HepG2 (cell line): ENCODE measurements around the gene PTPA. TPM values are rescaled to one million over a fixed set of nuclear protein-coding genes. Genes with fewer than 3 reads are reported as not detected.

ENCODE experiments used
- PAXIP1 ChIP-seq: sonication (generic); formaldehyde crosslinking; conservative IDR thresholded peaks from 2 replicates; pipeline ENCODE4 v1.4.0; 2020; ENCODE audit warnings: mild to moderate bottlenecking, missing genetic modification reagents, moderate library complexity
- ZNF788 ChIP-seq: sonication (generic); formaldehyde crosslinking; IDR thresholded peaks from 2 replicates; pipeline ENCODE4 v1.5.0; 2020; ENCODE audit warnings: mild to moderate bottlenecking, missing genetic modification reagents, borderline replicate concordance
- polyA plus RNA-seq, 8 experiments: library from polyadenylated mRNA; depleted of rRNA in 3 of 8; stranded (reverse) in 7 of 8; unstranded in 1 of 8; fragments of >200 nt; fragmentation: Illumina TruSeq in 4 of 8; extraction: Trizol in 4 of 8; gene quantifications; 2 replicates each; pipeline versions ENCODE4 v1.2.1 to v1.2.3, GENCODE V29; 2011 to 2016; ENCODE audit warnings: low read depth in 4 of 8, missing spikeins in 1 of 8, mixed read lengths in 1 of 8; ENCODE audit not compliant: insufficient read depth in 1 of 8
- total RNA-seq, 5 experiments: library from RNA; depleted of rRNA; stranded (reverse); fragments of >200 nt; fragmentation: Illumina TruSeq; extraction: Trizol; gene quantifications; 2 replicates each; pipeline ENCODE4 v1.2.3, GENCODE V29; 2016; ENCODE audit warnings: low read depth in 1 of 5
- TF ChIP-seq, protein P1 (sequence below): sonication (generic); formaldehyde crosslinking; IDR thresholded peaks from 2 replicates; pipeline ENCODE4 v1.5.1; 2020; ENCODE audit warnings: mild to moderate bottlenecking, missing genetic modification reagents, moderate library complexity

Gene PTPA
- total and polyA plus RNA-seq, 2 of the 13 experiments (the other 11 are each of a cell fraction or from before 2014, with no cell fraction given): 79.3 to 105 TPM

GRCh38 chr9:129139993-129140396 is 28.8 kb downstream of the PTPA start (continued):
- peak; percentile 60 for TF ChIP-seq PAXIP1 (CRISPR knock-in tag)
- TF ChIP-seq, protein P1, sequence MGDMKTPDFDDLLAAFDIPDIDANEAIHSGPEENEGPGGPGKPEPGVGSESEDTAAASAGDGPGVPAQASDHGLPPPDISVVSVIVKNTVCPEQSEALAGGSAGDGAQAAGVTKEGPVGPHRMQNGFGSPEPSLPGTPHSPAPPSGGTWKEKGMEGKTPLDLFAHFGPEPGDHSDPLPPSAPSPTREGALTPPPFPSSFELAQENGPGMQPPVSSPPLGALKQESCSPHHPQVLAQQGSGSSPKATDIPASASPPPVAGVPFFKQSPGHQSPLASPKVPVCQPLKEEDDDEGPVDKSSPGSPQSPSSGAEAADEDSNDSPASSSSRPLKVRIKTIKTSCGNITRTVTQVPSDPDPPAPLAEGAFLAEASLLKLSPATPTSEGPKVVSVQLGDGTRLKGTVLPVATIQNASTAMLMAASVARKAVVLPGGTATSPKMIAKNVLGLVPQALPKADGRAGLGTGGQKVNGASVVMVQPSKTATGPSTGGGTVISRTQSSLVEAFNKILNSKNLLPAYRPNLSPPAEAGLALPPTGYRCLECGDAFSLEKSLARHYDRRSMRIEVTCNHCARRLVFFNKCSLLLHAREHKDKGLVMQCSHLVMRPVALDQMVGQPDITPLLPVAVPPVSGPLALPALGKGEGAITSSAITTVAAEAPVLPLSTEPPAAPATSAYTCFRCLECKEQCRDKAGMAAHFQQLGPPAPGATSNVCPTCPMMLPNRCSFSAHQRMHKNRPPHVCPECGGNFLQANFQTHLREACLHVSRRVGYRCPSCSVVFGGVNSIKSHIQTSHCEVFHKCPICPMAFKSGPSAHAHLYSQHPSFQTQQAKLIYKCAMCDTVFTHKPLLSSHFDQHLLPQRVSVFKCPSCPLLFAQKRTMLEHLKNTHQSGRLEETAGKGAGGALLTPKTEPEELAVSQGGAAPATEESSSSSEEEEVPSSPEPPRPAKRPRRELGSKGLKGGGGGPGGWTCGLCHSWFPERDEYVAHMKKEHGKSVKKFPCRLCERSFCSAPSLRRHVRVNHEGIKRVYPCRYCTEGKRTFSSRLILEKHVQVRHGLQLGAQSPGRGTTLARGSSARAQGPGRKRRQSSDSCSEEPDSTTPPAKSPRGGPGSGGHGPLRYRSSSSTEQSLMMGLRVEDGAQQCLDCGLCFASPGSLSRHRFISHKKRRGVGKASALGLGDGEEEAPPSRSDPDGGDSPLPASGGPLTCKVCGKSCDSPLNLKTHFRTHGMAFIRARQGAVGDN (CRISPR knock-in tag): 0 out of 2 replicates have a peak, but pooled peaks have one; percentile 16
- 0 out of 2 replicates have a peak, but pooled peaks have one; percentile 10 for TF ChIP-seq ZNF788 (CRISPR knock-in tag)
